GM12891 (cell line): ENCODE results near the gene SINHCAF.

ENCODE experiments used
- POLR2A ChIP-seq: IDR thresholded peaks from 2 replicates; pipeline ENCODE4 v1.6.1; 2011; ENCODE audit warnings: low read depth, low read length, control low read depth
- POLR2AphosphoS5 ChIP-seq: IDR thresholded peaks from 2 replicates; pipeline ENCODE4 v1.6.1; 2011; ENCODE audit warnings: low read depth, low read length, control low read depth
- POU2F2 ChIP-seq: IDR thresholded peaks from 2 replicates; pipeline ENCODE4 v1.6.1; 2011; ENCODE audit warnings: low read depth, mild to moderate bottlenecking, control low read depth, low read length, moderate library complexity

GRCh38 chr12:31263661-31264060, 62.3 kb downstream of the SINHCAF start:
- TF ChIP-seq POLR2AphosphoS5: no peak
- no peak for TF ChIP-seq POU2F2
- no peak for TF ChIP-seq POLR2A
